GM21447 (cell line): ENCODE measurements around the gene MAP6D1.

ENCODE experiments used
- ATAC-seq: cut with Tn5 transposase; IDR thresholded peaks from one replicate; pipeline ENCODE4 v1.9.1; 2021; ENCODE audit not compliant: unreplicated experiment

MAP6D1 gene

GRCh38 chr3:183824761-183825455 is 469 bp downstream of the MAP6D1 start:
- ATAC-seq: no peak

DNA sequence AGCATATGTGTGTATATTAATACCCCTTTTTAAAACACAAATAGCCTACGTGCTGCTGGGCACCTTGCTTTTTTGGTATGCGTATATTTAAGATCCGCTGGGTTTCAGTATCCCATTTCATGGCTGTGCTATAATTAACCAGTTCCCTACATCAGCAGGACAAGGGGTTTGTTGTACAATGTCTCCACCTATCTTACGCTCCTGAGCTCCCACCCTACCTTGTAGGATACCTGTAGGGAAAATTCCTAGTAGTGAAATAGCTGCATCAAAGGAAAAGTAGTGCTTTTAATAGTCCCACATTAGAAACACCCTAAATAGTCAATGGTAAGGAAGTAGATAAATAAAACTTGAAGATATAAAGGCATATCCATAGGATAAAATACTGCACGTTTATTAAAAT is 1.4 kb downstream of the MAP6D1 start:
- no peak for ATAC-seq

DNA sequence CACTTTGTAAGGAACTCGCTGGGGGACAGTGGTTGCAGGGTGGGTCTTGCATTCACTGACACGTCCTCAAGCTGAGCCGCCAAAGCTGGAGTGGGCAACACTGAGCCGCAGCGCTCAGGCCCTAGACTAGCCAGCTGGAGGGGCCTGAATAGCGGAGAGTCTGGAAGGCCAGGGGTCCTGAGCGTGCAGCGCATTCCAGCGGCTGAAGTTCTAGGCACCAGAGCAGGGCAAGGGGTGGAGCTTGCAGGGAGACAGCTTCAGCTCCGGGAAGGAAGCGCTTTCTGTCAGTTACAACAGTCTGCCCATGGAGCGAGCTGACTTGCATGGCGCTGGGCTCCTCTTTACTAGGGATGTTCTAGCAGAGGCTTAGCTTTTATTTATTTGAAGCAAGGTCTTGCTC is 2.7 kb downstream of the MAP6D1 start:
- no peak for ATAC-seq

DNA sequence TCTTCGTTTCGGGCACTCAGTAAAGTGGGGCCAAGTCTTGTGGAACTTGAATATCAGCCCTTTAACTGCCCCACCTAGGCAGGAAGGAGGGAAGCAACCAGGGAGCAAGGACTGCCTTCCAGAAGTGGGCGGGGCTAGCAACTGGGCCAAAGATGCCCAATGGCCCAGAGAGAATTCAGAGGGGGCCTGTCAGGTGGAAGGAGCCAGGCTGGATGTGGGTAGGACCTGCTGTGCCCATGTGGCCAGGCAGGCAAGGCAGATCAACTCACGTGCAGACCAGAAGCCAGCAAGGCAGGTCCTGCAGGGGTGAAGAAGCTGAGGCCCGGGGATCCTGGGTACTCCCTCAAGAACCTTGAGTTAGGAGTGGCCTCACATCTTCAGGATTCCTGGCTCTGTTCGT is 5.5 kb downstream of the MAP6D1 start:
- no peak for ATAC-seq

DNA sequence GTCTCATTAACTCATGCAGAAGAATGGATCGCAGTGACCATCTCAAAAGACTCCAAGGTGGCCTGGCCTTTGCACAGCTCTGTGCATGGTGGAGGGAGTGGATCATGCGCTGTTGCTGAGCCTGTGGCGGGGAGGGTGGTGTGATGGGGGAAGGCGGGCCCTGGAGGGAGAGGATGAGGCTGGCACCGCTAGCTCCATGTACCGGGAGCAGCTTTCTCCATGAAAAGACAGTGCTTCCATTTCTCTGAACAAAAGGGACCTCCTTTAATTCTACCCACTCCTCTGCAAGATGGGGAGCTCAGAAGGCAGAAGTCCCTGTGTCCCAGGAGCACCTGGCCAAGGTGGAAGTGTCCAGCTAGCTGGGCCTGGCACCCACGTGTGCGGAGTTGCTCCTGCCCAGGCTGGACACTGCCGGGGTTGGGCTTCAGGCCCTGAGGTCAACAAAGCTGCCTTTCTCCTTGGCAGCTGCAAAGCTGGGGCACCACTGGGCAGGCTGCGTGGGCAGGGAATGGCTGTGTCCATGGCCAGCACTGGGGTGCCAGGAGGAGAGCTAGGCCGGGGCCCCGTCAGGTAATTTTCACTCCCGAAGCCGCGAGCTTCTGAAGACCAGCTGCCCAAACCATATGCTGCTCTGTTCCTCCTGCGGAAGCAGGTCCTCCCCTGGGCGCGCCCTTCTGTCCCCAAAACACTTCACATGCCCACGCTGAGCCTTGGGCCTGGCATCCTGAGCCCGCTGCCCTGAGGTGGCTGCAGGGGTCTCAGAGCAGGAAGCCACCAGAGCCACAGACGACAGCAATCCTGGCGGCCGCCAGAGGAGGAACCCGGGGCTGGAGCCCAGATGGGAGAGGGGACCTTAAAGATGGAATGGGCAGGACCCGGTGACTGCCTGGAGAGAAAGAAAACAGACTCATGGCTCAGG is 6.4 kb downstream of the MAP6D1 start:
- no peak for ATAC-seq

DNA sequence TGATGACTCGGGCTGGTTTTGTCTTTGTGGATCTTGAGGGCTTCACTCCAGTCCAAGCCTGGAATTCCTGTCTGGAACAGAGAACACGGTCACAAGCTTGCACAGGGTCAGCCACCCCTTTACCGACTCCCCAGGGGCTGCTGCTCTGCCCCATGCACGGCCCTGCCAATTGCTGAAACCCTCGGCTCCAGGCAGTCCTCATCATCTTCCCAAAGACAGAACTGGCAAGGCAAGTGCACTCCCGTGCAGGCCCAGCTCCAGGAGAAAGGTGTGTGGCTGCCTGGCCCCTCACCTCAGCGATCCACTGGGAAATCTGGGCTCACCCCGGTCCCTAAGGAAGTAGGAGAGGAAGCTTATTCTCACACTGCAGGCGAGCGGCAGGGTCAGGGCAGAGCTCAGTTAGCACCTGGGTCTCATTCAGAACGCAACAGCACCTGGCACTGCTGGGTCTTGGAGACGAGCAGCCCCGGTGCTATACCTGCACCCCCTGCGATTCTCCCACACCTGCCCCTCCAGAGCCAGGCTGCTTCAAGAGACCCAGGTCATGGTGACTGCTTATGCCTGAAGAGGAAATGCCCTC is 7.2 kb downstream of the MAP6D1 start:
- ATAC-seq: no peak

- ATAC-seq: no peak
Measured at GRCh38 chr3:183817639-183818038, 7.7 kb downstream of the MAP6D1 start.

GRCh38 chr3:183816681-183817510 is 8.5 kb downstream of the MAP6D1 start:
- no peak for ATAC-seq

- no peak for ATAC-seq
Measured at GRCh38 chr3:183815951-183816475, 9.4 kb downstream of the MAP6D1 start.

GRCh38 chr3:183815563-183815940 is 9.8 kb downstream of the MAP6D1 start:
- ATAC-seq: no peak

DNA sequence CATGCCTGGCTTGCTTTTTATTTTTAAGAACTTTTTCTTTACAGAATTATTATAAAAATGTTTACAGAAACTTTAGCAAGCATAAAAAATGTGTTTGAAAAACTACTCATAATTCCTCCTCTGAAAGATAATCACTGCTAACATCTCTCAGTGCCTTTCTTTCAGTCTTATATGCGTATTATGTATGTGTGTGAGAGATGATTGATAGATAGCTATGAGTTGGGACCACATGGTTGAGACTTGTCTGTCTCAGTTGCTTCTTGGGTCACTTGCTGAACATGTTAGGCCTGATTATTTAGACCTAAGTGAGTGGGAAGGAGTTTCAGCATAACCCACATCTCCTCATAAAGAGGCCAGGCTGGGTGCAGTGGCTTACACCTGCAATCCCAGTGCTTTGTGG is 11.1 kb downstream of the MAP6D1 start:
- no peak for ATAC-seq

DNA sequence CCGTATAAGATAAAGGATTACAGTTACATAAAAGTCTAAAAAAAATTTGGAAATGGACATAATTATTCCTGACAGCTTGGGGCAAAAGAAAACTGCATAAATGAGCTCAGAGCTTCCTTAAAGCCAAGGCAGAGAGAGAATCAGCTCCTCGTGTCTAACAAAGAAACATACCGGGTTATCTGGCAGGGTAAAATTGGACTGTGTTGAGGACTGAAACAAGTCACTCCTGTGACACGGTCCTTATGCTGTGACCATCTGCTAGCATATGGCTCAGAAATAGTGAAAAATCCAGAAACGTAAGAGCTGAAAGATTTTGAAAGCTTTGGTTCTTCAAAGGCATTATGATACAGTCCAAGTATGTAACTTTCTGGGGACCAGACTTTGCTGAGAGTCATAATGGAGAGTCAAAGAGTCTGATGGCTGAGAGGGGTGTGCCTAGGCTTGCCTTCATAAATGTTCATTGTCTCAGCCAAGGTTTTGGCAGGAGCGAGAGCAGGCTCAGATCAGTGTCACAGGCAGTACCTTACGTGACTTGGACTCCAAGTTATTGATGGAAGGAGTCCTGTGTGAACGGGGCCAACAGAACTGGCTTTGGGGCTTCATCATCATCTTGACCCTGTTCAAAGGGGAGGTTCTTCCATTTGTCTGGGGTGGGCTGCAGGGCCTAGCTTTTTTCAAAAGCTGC is 12.5 kb downstream of the MAP6D1 start:
- no peak for ATAC-seq

DNA sequence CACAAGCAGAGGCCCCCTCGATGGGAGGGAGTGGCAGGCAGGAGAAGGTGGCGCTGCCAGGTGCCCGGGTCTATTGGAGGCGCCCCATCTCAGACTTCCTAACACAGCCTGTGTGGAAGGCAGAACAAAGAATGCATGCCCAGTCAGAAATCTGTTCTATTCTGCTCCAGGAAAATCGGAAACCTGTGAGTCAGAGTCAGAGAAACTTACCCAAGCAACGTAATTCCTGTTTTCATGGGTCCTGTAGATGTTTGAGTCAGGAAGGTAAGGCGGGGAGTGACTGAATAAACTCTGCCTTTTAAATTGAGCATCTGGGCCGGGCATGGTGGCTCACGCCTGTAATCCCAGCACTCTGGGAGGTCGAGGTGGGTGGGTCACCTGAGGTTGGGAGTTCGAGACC is 13.7 kb downstream of the MAP6D1 start:
- ATAC-seq: no peak

DNA sequence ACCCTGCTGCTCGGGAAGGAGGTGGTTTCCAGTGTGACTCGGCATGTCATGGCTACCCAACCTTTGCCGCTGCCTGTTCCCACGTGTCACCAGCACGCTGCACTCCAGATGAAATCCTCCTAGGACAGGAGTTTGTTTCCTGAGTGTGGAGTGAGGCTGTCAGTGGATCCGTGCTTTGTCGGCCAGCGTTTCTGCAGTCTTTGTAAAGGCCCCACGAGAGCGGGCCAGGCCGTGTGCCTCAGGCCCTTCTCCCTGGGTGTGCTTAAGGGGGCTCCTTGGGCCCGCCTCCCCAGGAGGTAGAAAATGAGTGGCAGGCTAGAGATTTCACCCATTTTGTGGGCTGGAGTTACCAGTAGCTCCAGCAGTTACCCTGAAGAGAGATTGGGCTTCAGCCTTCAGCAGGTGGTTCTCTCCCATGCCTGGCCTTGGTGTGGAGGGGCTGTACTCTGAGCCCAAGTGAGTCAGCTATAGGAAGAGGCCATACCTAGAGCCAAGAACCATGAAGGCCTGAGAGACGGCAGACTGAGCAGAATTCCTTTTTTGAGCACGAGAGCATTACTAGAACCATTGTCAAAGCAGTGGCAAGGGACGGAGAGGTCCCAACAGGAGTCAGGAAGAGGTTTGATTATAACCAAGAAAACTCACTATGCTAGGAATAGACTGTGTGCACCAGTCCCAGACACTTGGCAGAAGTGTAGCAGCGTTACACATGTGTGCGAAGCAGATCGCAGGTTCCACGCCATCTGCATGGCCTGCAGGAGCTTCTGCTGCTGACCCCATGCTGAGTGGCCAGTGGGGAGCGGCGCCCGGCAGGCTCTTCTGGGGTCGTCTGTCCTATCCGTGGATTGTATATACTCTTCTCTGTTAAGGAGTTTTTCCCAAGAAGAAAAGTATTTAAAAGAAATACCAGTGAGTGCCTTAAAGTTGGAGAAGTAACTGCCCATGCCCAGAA is 14.5 kb downstream of the MAP6D1 start:
- no peak for ATAC-seq

GRCh38 chr3:183809270-183809669 is 16.1 kb downstream of the MAP6D1 start:
- ATAC-seq: no peak

- no peak for ATAC-seq
Measured at GRCh38 chr3:183808355-183808754, 17.0 kb downstream of the MAP6D1 start.

DNA sequence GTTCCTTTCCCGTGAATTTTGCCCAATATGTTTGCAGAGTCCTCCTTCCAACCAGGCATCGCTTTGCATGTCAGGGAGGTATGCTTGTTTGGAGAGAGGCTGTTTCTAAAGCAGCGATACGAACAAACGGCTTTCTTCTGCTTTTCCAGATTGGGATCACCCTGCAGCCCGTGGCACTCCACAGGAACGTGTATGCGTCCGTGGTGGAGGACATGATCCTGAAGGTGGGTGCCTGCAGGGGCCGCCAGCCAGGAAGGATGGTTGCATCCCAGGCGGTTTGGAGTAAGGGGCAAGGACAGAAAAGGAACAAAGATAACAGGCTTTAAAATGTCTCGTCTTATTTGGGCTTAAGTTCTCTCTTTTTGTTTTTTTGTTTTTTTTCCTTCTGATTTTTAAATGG is 17.5 kb downstream of the MAP6D1 start:
- no peak for ATAC-seq

DNA sequence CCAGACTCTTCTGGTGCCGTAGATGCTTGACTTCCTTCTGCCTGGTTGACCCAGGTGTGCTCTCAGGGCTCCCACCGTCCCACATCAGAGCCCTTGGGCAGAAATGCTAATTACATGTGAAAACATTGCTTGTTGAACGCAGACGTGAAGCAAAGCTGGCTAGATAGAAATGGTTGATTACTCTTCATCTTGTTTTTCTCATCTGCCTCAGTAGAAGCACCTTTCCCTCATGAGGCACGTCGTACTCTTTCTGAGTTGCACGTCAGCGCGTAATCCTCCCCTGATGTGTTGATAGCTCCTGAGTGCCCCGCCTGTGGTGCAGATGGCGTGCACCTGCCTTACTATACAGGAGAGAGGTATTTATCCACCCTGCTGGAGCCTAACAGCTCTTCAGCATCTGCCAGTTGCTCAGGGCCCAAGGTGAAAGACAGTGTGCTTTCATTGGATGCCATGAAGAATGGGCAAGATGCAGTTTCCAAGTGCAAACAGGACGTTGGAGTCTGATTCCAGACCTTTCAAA is 18.1 kb downstream of the MAP6D1 start:
- no peak for ATAC-seq

- no peak for ATAC-seq
Measured at GRCh38 chr3:183802989-183803388, 22.4 kb downstream of the MAP6D1 start.
